Natural killer cell treated with Interleukin-12 subunit alpha and Interleukin-12 subunit beta and Interleukin-15 and Interleukin-18, amount 100 ng/mL, for 72 hours (primary cell): Measurements from ENCODE around the gene HMSD. TPM values are rescaled to one million over a fixed set of nuclear protein-coding genes. Genes with fewer than 3 reads are reported as not detected.
"Not testable (repeated sequence)": the region's sequence is repeated elsewhere in the genome, so short reads cannot be mapped to it uniquely, and the experiment has no call there.

Experiments
- ATAC-seq, 2 donors: fragments of 150-1000 bp; cut with Tn5 transposase in 1 of 2; sonication (Bioruptor Pico), chemical (Tn5 transposase) in 1 of 2; 2 replicates each; pipeline ENCODE4 v1.10.0; 2021
- DNase-seq: peaks from one replicate; pipeline ENCODE4 v3.0.0; 2022; ENCODE audit warnings: low spot score
- H3K27ac Mint-ChIP-seq, 2 donors: 1 replicate in 1 of 2; 2 replicates in 1 of 2; pipeline ENCODE4 v1.8.0; 2022; ENCODE audit warnings: mixed read lengths in 2 of 2, mild to moderate bottlenecking in 1 of 2, moderate library complexity in 1 of 2
- H3K27me3 Mint-ChIP-seq, 2 donors: 1 replicate in 1 of 2; 2 replicates in 1 of 2; pipeline ENCODE4 v1.8.0; 2022; ENCODE audit warnings: mixed read lengths in 2 of 2
- H3K36me3 Mint-ChIP-seq: one replicate; pipeline ENCODE4 v1.8.0; 2022; ENCODE audit warnings: mixed read lengths
- H3K4me1 Mint-ChIP-seq, 2 donors: 1 replicate in 1 of 2; 2 replicates in 1 of 2; pipeline ENCODE4 v1.8.0; 2022; ENCODE audit warnings: low read depth in 2 of 2, mixed read lengths in 2 of 2, mild to moderate bottlenecking in 1 of 2
- H3K4me3 Mint-ChIP-seq: one replicate; pipeline ENCODE4 v1.8.0; 2022; ENCODE audit warnings: mixed read lengths
- H3K9me3 Mint-ChIP-seq: 2 replicates; pipeline ENCODE4 v1.8.0; 2022; ENCODE audit warnings: mixed read lengths
- total RNA-seq, 2 donors: library from RNA; stranded (reverse); gene quantifications; one replicate each; pipeline ENCODE4 v1.2.3, GENCODE V29; 2022

Gene HMSD
- total RNA-seq = 10 to 100 TPM; 10.3 to 55.4 TPM

GRCh38 chr18:63949068-63949737, at the start of gene HMSD:
TSS of gene HMSD (plus strand) at chr18:63949301. CDS start at chr18:63953456, 4,155 bp downstream.
- ATAC-seq = peak; percentile 92 to 96
- Mint-ChIP-seq H3K4me1 (peaks cover 32 to 33% of the 10 kb centered on the region in 2 donors), H3K4me3 (peak within 1 kb of the TSS; percentile 74), H3K27me3 (peaks cover 5 to 20% of the 10 kb centered on the region in 2 donors), H3K36me3 (peaks cover 7% of the 10 kb centered on the region), H3K27ac (peak within 1 kb of the TSS; percentile 50 to 73), H3K9me3 (peaks cover 4% of the 10 kb centered on the region)
- peak; percentile 91 for DNase-seq

GRCh38 chr18:63903851-63904570, 45.1 kb upstream of the HMSD start:
- Mint-ChIP-seq H3K36me3 (no peaks in the 10 kb centered on the region), H3K4me1 (peaks cover 0 to 9% of the 10 kb centered on the region in 2 donors), H3K27me3 (peaks cover 11 to 16% of the 10 kb centered on the region in 2 donors), H3K9me3 (no peaks in the 10 kb centered on the region), H3K4me3 (no peak overlapping the region), H3K27ac (no peak overlapping the region)
- ATAC-seq (no peak), DNase-seq (no peak)

GRCh38 chr18:63904694-63905093, 44.4 kb upstream of the HMSD start:
- Mint-ChIP-seq H3K27ac (no peak overlapping the region), H3K36me3 (no peaks in the 10 kb centered on the region), H3K4me1 (peaks cover 2 to 10% of the 10 kb centered on the region in 2 donors), H3K4me3 (no peak overlapping the region), H3K27me3 (peaks cover 9 to 16% of the 10 kb centered on the region in 2 donors), H3K9me3 (no peaks in the 10 kb centered on the region)
- ATAC-seq (no peak), DNase-seq (no peak)

- Mint-ChIP-seq H3K27ac (no peak overlapping the region), H3K27me3 (peaks cover 9 to 16% of the 10 kb centered on the region in 2 donors), H3K36me3 (no peaks in the 10 kb centered on the region), H3K9me3 (peaks cover 1% of the 10 kb centered on the region), H3K4me3 (no peak overlapping the region), H3K4me1 (peaks cover 5 to 16% of the 10 kb centered on the region in 2 donors)
- no peak for ATAC-seq
- DNase-seq = no peak
These were observed 43.7 kb upstream of the HMSD start for GRCh38 chr18:63905361-63905760.

- Mint-ChIP-seq H3K9me3 (peaks cover 5% of the 10 kb centered on the region), H3K27me3 (peaks cover 7 to 21% of the 10 kb centered on the region in 2 donors), H3K4me1 (peaks cover 5 to 20% of the 10 kb centered on the region in 2 donors)
These were observed 43.0 kb upstream of the HMSD start for GRCh38 chr18:63906056-63906455.

GRCh38 chr18:63907664-63908063, 41.4 kb upstream of the HMSD start, which contains the start of gene SERPINB10:
TSS of gene SERPINB10 (plus strand) at chr18:63907958. CDS start at chr18:63915511, 7,553 bp downstream.
- Mint-ChIP-seq H3K9me3 (peaks cover 5% of the 10 kb centered on the region), H3K27me3 (peaks cover 14 to 30% of the 10 kb centered on the region in 2 donors), H3K4me3 (peak within 1 kb of the TSS; percentile 40), H3K27ac (peak within 1 kb of the TSS; percentile 53 to 93), H3K4me1 (peaks cover 5 to 20% of the 10 kb centered on the region in 2 donors), H3K36me3 (no peaks in the 10 kb centered on the region)
- ATAC-seq (no peak), DNase-seq (no peak)

More at GRCh38 chr18:63906056-63906455, 43.0 kb upstream of the HMSD start:
- DNase-seq (no peak), ATAC-seq (no peak)
- Mint-ChIP-seq H3K27ac (no peak overlapping the region), H3K36me3 (no peaks in the 10 kb centered on the region), H3K4me3 (no peak overlapping the region)

- peak overlapping the region; percentile 40 for H3K4me3 Mint-ChIP-seq
- H3K9me3 Mint-ChIP-seq = peaks cover 9% of the 10 kb centered on the region
- peaks cover 22 to 35% of the 10 kb centered on the region in 2 donors for H3K27me3 Mint-ChIP-seq
- no peaks in the 10 kb centered on the region for H3K36me3 Mint-ChIP-seq
- H3K4me1 Mint-ChIP-seq = peaks cover 5 to 20% of the 10 kb centered on the region in 2 donors
- peak overlapping the region; percentile 53 to 93 for H3K27ac Mint-ChIP-seq
- ATAC-seq (peak; percentile 44 to 85), DNase-seq (no peak)
These were observed 40.2 kb upstream of the HMSD start for GRCh38 chr18:63908858-63909257.

GRCh38 chr18:63909870-63910269, 39.2 kb upstream of the HMSD start:
- Mint-ChIP-seq H3K27ac (peak overlapping the region in 1 of 2 donors; percentile 44), H3K36me3 (no peaks in the 10 kb centered on the region), H3K4me1 (peaks cover 5 to 20% of the 10 kb centered on the region in 2 donors), H3K4me3 (no peak overlapping the region), H3K9me3 (peaks cover 9% of the 10 kb centered on the region), H3K27me3 (peaks cover 23 to 39% of the 10 kb centered on the region in 2 donors)
- ATAC-seq = peak in 1 of 2 donors; percentile 80
- no peak for DNase-seq

GRCh38 chr18:63917817-63918216, 31.3 kb upstream of the HMSD start:
- DNase-seq (no peak), ATAC-seq (no peak)
- no peak overlapping the region for H3K27ac Mint-ChIP-seq
- peaks cover 29 to 41% of the 10 kb centered on the region in 2 donors for H3K27me3 Mint-ChIP-seq
- H3K9me3 Mint-ChIP-seq = peaks cover 4% of the 10 kb centered on the region
- no peaks in the 10 kb centered on the region for H3K4me1 Mint-ChIP-seq
- H3K4me3 Mint-ChIP-seq = no peak overlapping the region
- H3K36me3 Mint-ChIP-seq = no peaks in the 10 kb centered on the region

GRCh38 chr18:63922049-63922448, 27.1 kb upstream of the HMSD start:
- Mint-ChIP-seq H3K4me3 (no peak overlapping the region), H3K9me3 (no peaks in the 10 kb centered on the region), H3K4me1 (no peaks in the 10 kb centered on the region), H3K27me3 (peaks cover 29 to 47% of the 10 kb centered on the region in 2 donors), H3K27ac (no peak overlapping the region), H3K36me3 (no peaks in the 10 kb centered on the region)
- DNase-seq = no peak
- ATAC-seq = no peak

GRCh38 chr18:63924551-63924950, 24.6 kb upstream of the HMSD start:
- DNase-seq = no peak
- H3K9me3 Mint-ChIP-seq = no peaks in the 10 kb centered on the region
- H3K27ac Mint-ChIP-seq = no peak overlapping the region
- H3K27me3 Mint-ChIP-seq = peaks cover 19 to 37% of the 10 kb centered on the region in 2 donors
- no peaks in the 10 kb centered on the region for H3K36me3 Mint-ChIP-seq
- H3K4me3 Mint-ChIP-seq = no peak overlapping the region
- ATAC-seq = no peak
- H3K4me1 Mint-ChIP-seq = peaks cover 0 to 3% of the 10 kb centered on the region in 2 donors

GRCh38 chr18:63928331-63928730, 20.8 kb upstream of the HMSD start:
- Mint-ChIP-seq H3K9me3 (no peaks in the 10 kb centered on the region), H3K4me1 (peaks cover 0 to 7% of the 10 kb centered on the region in 2 donors), H3K4me3 (no peak overlapping the region), H3K27ac (no peak overlapping the region), H3K36me3 (no peaks in the 10 kb centered on the region), H3K27me3 (peaks cover 22 to 24% of the 10 kb centered on the region in 2 donors)
- no peak for ATAC-seq
- no peak for DNase-seq

GRCh38 chr18:63929369-63929768, 19.7 kb upstream of the HMSD start:
- H3K27ac Mint-ChIP-seq = peak overlapping the region in 1 of 2 donors; percentile 27

More at GRCh38 chr18:63929369-63929768, 19.7 kb upstream of the HMSD start:
- H3K4me1 Mint-ChIP-seq, H3K4me3 Mint-ChIP-seq, H3K9me3 Mint-ChIP-seq, ATAC-seq, H3K36me3 Mint-ChIP-seq, DNase-seq: not testable (repeated sequence)
- H3K27me3 Mint-ChIP-seq = peaks cover 15% of the 10 kb centered on the region in 2 donors
